MCF 10A (cell line): ENCODE measurements around the gene RHBG. TPM values are rescaled to one million over a fixed set of nuclear protein-coding genes. Genes with fewer than 3 reads are reported as not detected.

Experiments
- BruUV-seq: library from RNA; stranded (reverse); fragments of 400-500 nt; replicated peaks from 2 replicates; lab custom pipeline; 2021; lab: Mats Ljungman, UMichigan
- CTCF ChIA-PET: fragments of 300-600 bp; sonication (Branson Sonifier 250); formaldehyde crosslinking; extraction: SDS; loops from one replicate; lab custom pipeline; 2021; ENCODE audit warnings: antibody characterized with exemption, inconsistent platforms; lab: Yijun Ruan, JAX
- POLR2A ChIA-PET: fragments of 300-600, 350-650 bp; sonication (Branson Sonifier 250); formaldehyde crosslinking; extraction: SDS; loops from one replicate; lab custom pipeline; 2020; ENCODE audit warnings: antibody characterized with exemption, inconsistent platforms; lab: Yijun Ruan, JAX
- DNase-seq: peaks from one replicate; pipeline ENCODE4 v3.0.0-alpha.2; 2018; ENCODE audit not compliant: unreplicated experiment
- H3K27ac Mint-ChIP-seq: one replicate; pipeline ENCODE4 v1.8.0; 2022; ENCODE audit warnings: mild to moderate bottlenecking, low read depth, mixed read lengths; ENCODE audit not compliant: unreplicated experiment
- H3K27me3 Mint-ChIP-seq: one replicate; pipeline ENCODE4 v1.8.0; 2022; ENCODE audit warnings: mixed read lengths; ENCODE audit not compliant: insufficient read depth, unreplicated experiment
- H3K36me3 Mint-ChIP-seq: one replicate; pipeline ENCODE4 v1.8.0; 2022; ENCODE audit warnings: mild to moderate bottlenecking, moderate library complexity, mixed read lengths; ENCODE audit not compliant: insufficient read depth, unreplicated experiment
- H3K4me1 Mint-ChIP-seq: one replicate; pipeline ENCODE4 v1.8.0; 2022; ENCODE audit warnings: mixed read lengths; ENCODE audit not compliant: insufficient read depth, unreplicated experiment
- H3K4me3 Mint-ChIP-seq: one replicate; pipeline ENCODE4 v1.8.0; 2022; ENCODE audit warnings: mild to moderate bottlenecking, moderate library complexity, mixed read lengths; ENCODE audit not compliant: unreplicated experiment
- H3K9me3 Mint-ChIP-seq: one replicate; pipeline ENCODE4 v1.8.0; 2022; ENCODE audit warnings: mixed read lengths; ENCODE audit not compliant: unreplicated experiment
- CTCF ChIP-seq: fragments of 200-600 bp; IDR thresholded peaks from one replicate; pipeline ENCODE4 v1.8.0; 2022; ENCODE audit warnings: antibody characterized with exemption, mild to moderate bottlenecking; ENCODE audit not compliant: unreplicated experiment
- intact Hi-C: fragments of 100-400 bp; cut with micrococcal nuclease; formaldehyde crosslinking; loops from 2 replicates; pipeline ENCODE4 v1.14.1; 2022
- total RNA-seq: library from RNA; stranded (reverse); gene quantifications from 2 replicates; pipeline ENCODE4 v1.2.3, GENCODE V29; 2022

RHBG gene
- total RNA-seq, 1 experiment from 2014 or later: not detected

- POLR2A ChIA-PET: interaction anchor here (0.6 to 1.8 kb wide), 2 partner anchors 55 to 222 kb away, joined by 4 to 6 read pairs; no protein-coding TSS in a partner anchor
- no peak for DNase-seq
- CTCF ChIA-PET: interaction anchor here (0.6 to 10.9 kb wide), 9 partner anchors 8 to 287 kb away, joined by 3 to 452 read pairs (median 4); no protein-coding TSS in a partner anchor
- no peak overlapping the region for H3K4me3 Mint-ChIP-seq
- no TSS peak for BruUV-seq
- intact Hi-C loops: no loop called here
- H3K36me3 Mint-ChIP-seq: no peaks in the 10 kb centered on the region
- no peaks in the 10 kb centered on the region for H3K9me3 Mint-ChIP-seq
- H3K27ac Mint-ChIP-seq: no peak overlapping the region
- H3K27me3 Mint-ChIP-seq: no peaks in the 10 kb centered on the region
- TF ChIP-seq CTCF: no peak
- peaks cover 4% of the 10 kb centered on the region for H3K4me1 Mint-ChIP-seq
These were observed 21.7 kb downstream of the RHBG start for GRCh38 chr1:156390469-156391365.

DNA sequence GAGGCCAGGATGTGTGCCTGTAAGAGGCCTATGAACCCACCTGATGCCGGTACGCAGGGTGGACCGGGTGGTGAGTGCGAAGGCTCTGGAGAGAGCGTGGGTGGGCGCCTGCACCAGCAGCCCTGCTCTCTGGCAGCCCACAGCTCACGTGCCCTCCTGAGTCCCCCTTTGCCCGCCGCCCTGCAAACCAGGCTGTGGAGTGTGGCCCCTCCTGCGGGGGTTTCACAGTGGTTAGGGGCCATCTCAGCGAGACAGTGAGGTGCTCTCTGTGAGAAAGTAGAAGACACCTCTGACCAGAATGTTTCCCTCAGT is 22.3 kb downstream of the RHBG start:
- Mint-ChIP-seq H3K4me3 (no peak overlapping the region), H3K36me3 (no peaks in the 10 kb centered on the region), H3K27ac (no peak overlapping the region), H3K27me3 (no peaks in the 10 kb centered on the region), H3K4me1 (no peaks in the 10 kb centered on the region), H3K9me3 (no peaks in the 10 kb centered on the region)
- no peak for DNase-seq
- no TSS peak for BruUV-seq
- TF ChIP-seq CTCF: no peak
- POLR2A ChIA-PET: no interaction called here
- CTCF ChIA-PET: interaction anchor here (0.6 to 2.6 kb wide), 6 partner anchors 9 to 235 kb away, joined by 3 to 12 read pairs (median 4); no protein-coding TSS in a partner anchor
- intact Hi-C loops: no loop called here

DNA sequence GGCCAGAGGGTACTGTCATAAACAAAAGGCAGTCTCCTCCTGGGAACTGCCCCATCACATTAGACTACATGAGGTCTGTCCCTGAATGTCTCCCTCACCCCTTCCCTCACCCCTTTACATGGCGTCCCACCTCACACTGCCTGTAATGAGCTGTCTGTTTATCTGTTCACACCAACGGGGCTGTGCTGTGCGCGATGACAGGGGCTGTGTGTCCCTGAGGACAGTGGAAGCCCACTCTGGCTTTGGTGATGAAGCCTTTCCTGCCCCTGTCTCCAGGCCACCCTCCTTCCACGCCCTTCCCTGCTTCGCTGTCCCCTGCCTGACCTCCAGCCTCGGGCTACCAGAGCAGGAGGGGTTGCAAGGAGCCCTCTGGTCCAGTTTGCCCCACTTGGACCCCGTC is 22.7 kb downstream of the RHBG start:
- intact Hi-C loops: no loop called here
- CTCF ChIA-PET: interaction anchor here (0.6 to 2.0 kb wide), 5 partner anchors 9 to 54 kb away, joined by 3 to 7 read pairs (median 4); no protein-coding TSS in a partner anchor
- no peak for DNase-seq
- no TSS peak for BruUV-seq
- POLR2A ChIA-PET: no interaction called here
- H3K4me3 Mint-ChIP-seq: no peak overlapping the region
- no peaks in the 10 kb centered on the region for H3K27me3 Mint-ChIP-seq
- no peak overlapping the region for H3K27ac Mint-ChIP-seq
- no peaks in the 10 kb centered on the region for H3K4me1 Mint-ChIP-seq
- H3K36me3 Mint-ChIP-seq: no peaks in the 10 kb centered on the region
- no peaks in the 10 kb centered on the region for H3K9me3 Mint-ChIP-seq
- TF ChIP-seq CTCF: no peak

DNA sequence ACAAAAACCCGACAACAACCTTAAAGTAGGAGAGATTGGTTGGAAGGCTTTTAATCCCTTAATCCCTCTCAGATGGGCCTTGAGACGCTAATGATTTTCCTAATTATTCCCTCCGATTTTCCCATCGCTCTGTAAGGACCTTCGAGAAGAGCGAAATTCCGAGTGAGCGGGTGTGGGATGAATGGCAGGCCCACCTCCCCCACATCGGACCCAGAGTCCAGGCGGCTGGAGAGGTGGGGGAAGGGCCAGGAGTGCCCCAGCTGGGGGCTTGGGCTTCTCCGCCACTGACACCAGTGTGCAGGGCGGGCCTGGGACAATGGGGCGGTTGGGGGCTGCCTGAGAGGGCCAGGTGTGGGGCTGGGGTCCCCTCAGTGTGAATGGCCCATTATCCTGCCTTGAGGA is 23.4 kb downstream of the RHBG start:
- intact Hi-C loops: no loop called here
- H3K9me3 Mint-ChIP-seq: no peaks in the 10 kb centered on the region
- ChIA-PET POLR2A (no interaction called here), CTCF (interaction anchor here (0.7 to 2.0 kb wide), 4 partner anchors 10 to 36 kb away, joined by 4 to 7 read pairs (median 4); no protein-coding TSS in a partner anchor)
- no peak overlapping the region for H3K27ac Mint-ChIP-seq
- DNase-seq: no peak
- H3K36me3 Mint-ChIP-seq: no peaks in the 10 kb centered on the region
- TF ChIP-seq CTCF: no peak
- H3K27me3 Mint-ChIP-seq: no peaks in the 10 kb centered on the region
- H3K4me3 Mint-ChIP-seq: no peak overlapping the region
- no peaks in the 10 kb centered on the region for H3K4me1 Mint-ChIP-seq
- BruUV-seq: no TSS peak
